ENCODE data around the gene SENP6. TPM values are rescaled to one million over a fixed set of nuclear protein-coding genes. Genes with fewer than 3 reads are reported as not detected.
"Not testable (repeated sequence)": the region's sequence is repeated elsewhere in the genome, so short reads cannot be mapped to it uniquely, and the experiment has no call there.

Gene SENP6
- total RNA-seq, 1 experiment from 2014 or later, result 94.9 TPM

DNA sequence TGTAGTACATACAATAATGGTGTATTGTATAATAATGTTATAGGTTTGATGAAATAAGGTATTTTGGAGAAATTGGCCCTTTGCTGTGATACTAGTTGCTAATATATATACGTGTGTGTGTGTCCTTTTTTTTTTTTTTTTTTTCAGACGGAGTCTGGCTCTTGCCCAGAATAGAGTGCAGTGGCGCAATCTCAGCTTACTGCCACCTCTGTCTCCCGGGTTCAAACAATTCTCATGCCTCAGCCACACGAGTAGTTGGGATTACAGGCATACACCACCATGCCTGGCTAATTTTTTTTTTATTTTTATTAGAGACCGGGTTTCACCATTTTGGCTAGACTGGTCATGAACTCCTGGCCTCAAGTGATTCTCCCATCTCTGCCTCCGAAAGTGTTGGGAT, 23.3 kb downstream of the SENP6 start:
- Mint-ChIP-seq H3K4me3 (ENCODE audit: unreplicated experiment) (no peak overlapping the region), H3K27ac (ENCODE audit: unreplicated experiment) (no peak overlapping the region), H3K9me3 (ENCODE audit: unreplicated experiment) (no peaks in the 10 kb centered on the region), H3K4me1 (ENCODE audit: low read depth, unreplicated experiment) (no peaks in the 10 kb centered on the region), H3K27me3 (ENCODE audit: insufficient read depth, unreplicated experiment) (no peaks in the 10 kb centered on the region), H3K36me3 (ENCODE audit: insufficient read depth, unreplicated experiment) (peaks cover 20% of the 10 kb centered on the region)
- intact Hi-C loops (cut with micrococcal nuclease; ENCODE audit: unreplicated experiment), result no loop called here
- Histone ChIP-seq H3K4me3 (ENCODE audit: low read depth, low read length) (no peak overlapping the region), H3K27me3 (replicated peaks; ENCODE audit: control insufficient read depth, insufficient read depth, low read length) (no peaks in the 10 kb centered on the region), H3K4me1 (no peaks in the 10 kb centered on the region), H3K9me3 (no peaks in the 10 kb centered on the region), H3K36me3 (ENCODE audit: control insufficient read depth, insufficient read depth, low read length) (no peaks in the 10 kb centered on the region)
- DNase-seq, result no peak
- TF ChIP-seq, protein P1, sequence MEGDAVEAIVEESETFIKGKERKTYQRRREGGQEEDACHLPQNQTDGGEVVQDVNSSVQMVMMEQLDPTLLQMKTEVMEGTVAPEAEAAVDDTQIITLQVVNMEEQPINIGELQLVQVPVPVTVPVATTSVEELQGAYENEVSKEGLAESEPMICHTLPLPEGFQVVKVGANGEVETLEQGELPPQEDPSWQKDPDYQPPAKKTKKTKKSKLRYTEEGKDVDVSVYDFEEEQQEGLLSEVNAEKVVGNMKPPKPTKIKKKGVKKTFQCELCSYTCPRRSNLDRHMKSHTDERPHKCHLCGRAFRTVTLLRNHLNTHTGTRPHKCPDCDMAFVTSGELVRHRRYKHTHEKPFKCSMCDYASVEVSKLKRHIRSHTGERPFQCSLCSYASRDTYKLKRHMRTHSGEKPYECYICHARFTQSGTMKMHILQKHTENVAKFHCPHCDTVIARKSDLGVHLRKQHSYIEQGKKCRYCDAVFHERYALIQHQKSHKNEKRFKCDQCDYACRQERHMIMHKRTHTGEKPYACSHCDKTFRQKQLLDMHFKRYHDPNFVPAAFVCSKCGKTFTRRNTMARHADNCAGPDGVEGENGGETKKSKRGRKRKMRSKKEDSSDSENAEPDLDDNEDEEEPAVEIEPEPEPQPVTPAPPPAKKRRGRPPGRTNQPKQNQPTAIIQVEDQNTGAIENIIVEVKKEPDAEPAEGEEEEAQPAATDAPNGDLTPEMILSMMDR (IDR thresholded peaks at IDR 0.05; ENCODE audit: insufficient read depth in 1 of 2, low read depth in 1 of 2, low read length in 1 of 2, severe bottlenecking in 1 of 2, unreplicated experiment in 1 of 2), result no peak
- ChIA-PET POLR2A (no interaction called here), CTCF (no interaction called here)
- no TSS peak for BruUV-seq (replicated peaks)

DNA sequence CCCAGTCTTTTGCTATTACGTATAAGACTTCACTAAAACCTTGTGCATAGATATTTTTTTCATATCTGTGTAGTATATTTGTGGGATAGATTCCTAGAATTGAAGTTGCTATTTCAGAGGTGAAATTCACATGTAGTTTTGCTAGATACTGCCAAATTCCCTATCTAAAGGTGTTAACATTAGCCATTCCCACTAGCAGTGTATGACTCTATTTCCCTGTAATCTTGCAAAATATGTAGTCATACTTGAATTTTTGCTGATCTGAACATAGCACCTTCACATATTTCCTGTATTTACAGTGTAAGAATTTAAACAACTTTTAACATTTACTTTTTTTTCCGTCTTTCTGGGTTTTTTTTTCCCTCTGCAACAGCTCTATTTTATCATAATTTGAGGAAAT, 24.9 kb downstream of the SENP6 start:
- Mint-ChIP-seq H3K4me3 (ENCODE audit: unreplicated experiment) (no peak overlapping the region), H3K36me3 (ENCODE audit: insufficient read depth, unreplicated experiment) (peaks cover 23% of the 10 kb centered on the region), H3K27ac (ENCODE audit: unreplicated experiment) (no peak overlapping the region), H3K27me3 (ENCODE audit: insufficient read depth, unreplicated experiment) (no peaks in the 10 kb centered on the region), H3K9me3 (ENCODE audit: unreplicated experiment) (no peaks in the 10 kb centered on the region), H3K4me1 (ENCODE audit: low read depth, unreplicated experiment) (no peaks in the 10 kb centered on the region)
- no peak for DNase-seq
- ChIA-PET POLR2A (no interaction called here), CTCF (no interaction called here)
- TF ChIP-seq, protein P1 (IDR thresholded peaks at IDR 0.05; ENCODE audit: insufficient read depth in 1 of 2, low read depth in 1 of 2, low read length in 1 of 2, severe bottlenecking in 1 of 2, unreplicated experiment in 1 of 2), result no peak
- no peaks in the 10 kb centered on the region for H3K4me1 ChIP-seq
- H3K9me3 ChIP-seq, result no peaks in the 10 kb centered on the region
- H3K36me3 ChIP-seq (ENCODE audit: control insufficient read depth, insufficient read depth, low read length), result no peaks in the 10 kb centered on the region
- intact Hi-C loops (cut with micrococcal nuclease; ENCODE audit: unreplicated experiment), result no loop called here
- BruUV-seq (replicated peaks), result no TSS peak
- H3K27me3 ChIP-seq (replicated peaks; ENCODE audit: control insufficient read depth, insufficient read depth, low read length), result no peaks in the 10 kb centered on the region
- no peak overlapping the region for H3K4me3 ChIP-seq (ENCODE audit: low read depth, low read length)

- H3K9me3 Mint-ChIP-seq (ENCODE audit: unreplicated experiment); H3K27ac Mint-ChIP-seq (ENCODE audit: unreplicated experiment); H3K4me1 Mint-ChIP-seq (ENCODE audit: low read depth, unreplicated experiment); BruUV-seq (replicated peaks); intact Hi-C loops (cut with micrococcal nuclease; ENCODE audit: unreplicated experiment); H3K4me3 Mint-ChIP-seq (ENCODE audit: unreplicated experiment); CTCF ChIA-PET; H3K36me3 ChIP-seq (ENCODE audit: control insufficient read depth, insufficient read depth, low read length); H3K27me3 Mint-ChIP-seq (ENCODE audit: insufficient read depth, unreplicated experiment); H3K4me3 ChIP-seq (ENCODE audit: low read depth, low read length); H3K27me3 ChIP-seq (replicated peaks; ENCODE audit: control insufficient read depth, insufficient read depth, low read length); H3K9me3 ChIP-seq; H3K4me1 ChIP-seq; POLR2A ChIA-PET; DNase-seq: not testable (repeated sequence)
- peaks cover 23% of the 10 kb centered on the region for H3K36me3 Mint-ChIP-seq (ENCODE audit: insufficient read depth, unreplicated experiment)
Measured at GRCh38 chr6:75627708-75628107, 26.0 kb downstream of the SENP6 start.

Data from Caco-2 (cell line).